IMR-90 (cell line): ENCODE measurements around the gene EHD4.

Source experiments
- BHLHE40 ChIP-seq: fragments of 150-350 bp; IDR thresholded peaks from 2 replicates; pipeline ENCODE4 v1.6.1; 2016; ENCODE audit warnings: mild to moderate bottlenecking, low read depth, low read length
- CEBPB ChIP-seq: IDR thresholded peaks from 2 replicates; pipeline ENCODE4 v1.6.1; 2012; ENCODE audit warnings: low read depth, low read length, improper control_type of control experiment
- CHD1 ChIP-seq: IDR thresholded peaks from 2 replicates; pipeline ENCODE4 v1.6.1; 2012; ENCODE audit warnings: low read depth, low read length, improper control_type of control experiment
- MXI1 ChIP-seq: IDR thresholded peaks from 2 replicates; pipeline ENCODE4 v1.6.1; 2012; ENCODE audit warnings: low read depth, mild to moderate bottlenecking, low read length, moderate library complexity, borderline replicate concordance
- POLR2A ChIP-seq: IDR thresholded peaks from 2 replicates; pipeline ENCODE4 v1.6.1; 2012; ENCODE audit warnings: mild to moderate bottlenecking, low read depth, low read length
- TF ChIP-seq, protein P1 (sequence below): conservative IDR thresholded peaks from 2 replicates; pipeline ENCODE4 v1.5.1; 2012; ENCODE audit warnings: mild to moderate bottlenecking, low read depth, low read length, improper control_type of control experiment

DNA sequence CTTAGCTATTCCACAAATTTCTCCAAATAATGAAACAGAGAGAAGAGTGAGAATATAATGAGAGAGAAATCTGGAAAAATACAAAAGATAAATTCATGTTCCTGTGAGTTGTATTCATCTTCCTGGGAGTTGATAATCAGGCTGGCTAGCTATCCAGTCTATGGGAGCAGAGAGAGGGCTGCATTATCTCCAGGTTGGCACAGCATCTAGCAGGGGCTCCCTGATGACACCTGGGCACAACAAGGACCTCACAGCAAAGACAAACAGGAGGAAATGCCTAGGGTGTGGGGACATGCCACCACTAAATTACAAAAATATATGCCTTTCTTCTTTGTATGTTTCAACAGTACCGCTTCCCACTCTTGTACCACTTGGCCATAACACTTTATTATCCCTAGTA, 1.9 kb downstream of the EHD4 start:
- TF ChIP-seq MXI1 = no peak
- no peak for TF ChIP-seq BHLHE40
- no peak for TF ChIP-seq POLR2A
- TF ChIP-seq, protein P1, sequence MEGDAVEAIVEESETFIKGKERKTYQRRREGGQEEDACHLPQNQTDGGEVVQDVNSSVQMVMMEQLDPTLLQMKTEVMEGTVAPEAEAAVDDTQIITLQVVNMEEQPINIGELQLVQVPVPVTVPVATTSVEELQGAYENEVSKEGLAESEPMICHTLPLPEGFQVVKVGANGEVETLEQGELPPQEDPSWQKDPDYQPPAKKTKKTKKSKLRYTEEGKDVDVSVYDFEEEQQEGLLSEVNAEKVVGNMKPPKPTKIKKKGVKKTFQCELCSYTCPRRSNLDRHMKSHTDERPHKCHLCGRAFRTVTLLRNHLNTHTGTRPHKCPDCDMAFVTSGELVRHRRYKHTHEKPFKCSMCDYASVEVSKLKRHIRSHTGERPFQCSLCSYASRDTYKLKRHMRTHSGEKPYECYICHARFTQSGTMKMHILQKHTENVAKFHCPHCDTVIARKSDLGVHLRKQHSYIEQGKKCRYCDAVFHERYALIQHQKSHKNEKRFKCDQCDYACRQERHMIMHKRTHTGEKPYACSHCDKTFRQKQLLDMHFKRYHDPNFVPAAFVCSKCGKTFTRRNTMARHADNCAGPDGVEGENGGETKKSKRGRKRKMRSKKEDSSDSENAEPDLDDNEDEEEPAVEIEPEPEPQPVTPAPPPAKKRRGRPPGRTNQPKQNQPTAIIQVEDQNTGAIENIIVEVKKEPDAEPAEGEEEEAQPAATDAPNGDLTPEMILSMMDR = no peak
- TF ChIP-seq CHD1 = no peak
- no peak for TF ChIP-seq CEBPB
